ENCODE data around the gene RBP3.

Gene RBP3
- 0 reads per million in 2 experiments for total RNA-seq

- no peak for DNase-seq (ENCODE audit: low read depth)
Observed at GRCh38 chr10:47348138-47348651, at the start of gene RBP3. RBP3 (plus strand) TSS chr10:47348363; CDS start chr10:47348485, 122 bp downstream.

- no peak for DNase-seq (ENCODE audit: low read depth)
Observed at GRCh38 chr10:47298715-47299114, 49.4 kb upstream of the RBP3 start.

- DNase-seq (ENCODE audit: low read depth): no peak
Observed at GRCh38 chr10:47299611-47300428, 48.3 kb upstream of the RBP3 start, which contains the start of gene GDF10. GDF10 (plus strand) TSS chr10:47300197; CDS start chr10:47300652, 455 bp downstream.

GRCh38 chr10:47300429-47300931, 47.7 kb upstream of the RBP3 start:
- DNase-seq (ENCODE audit: low read depth): no peak

GRCh38 chr10:47301833-47302232, 46.3 kb upstream of the RBP3 start:
- no peak for DNase-seq (ENCODE audit: low read depth)

GRCh38 chr10:47303105-47303504, 45.1 kb upstream of the RBP3 start:
- no peak for DNase-seq (ENCODE audit: low read depth)

- DNase-seq (ENCODE audit: low read depth): no peak
Observed at GRCh38 chr10:47303866-47304265, 44.3 kb upstream of the RBP3 start.

- DNase-seq (ENCODE audit: low read depth): no peak
Observed at GRCh38 chr10:47305566-47305965, 42.6 kb upstream of the RBP3 start.

GRCh38 chr10:47306387-47307210, 41.6 kb upstream of the RBP3 start:
- DNase-seq (ENCODE audit: low read depth): no peak

- no peak for DNase-seq (ENCODE audit: low read depth)
Observed at GRCh38 chr10:47307381-47307780, 40.8 kb upstream of the RBP3 start.

GRCh38 chr10:47308775-47309174, 39.4 kb upstream of the RBP3 start:
- no peak for DNase-seq (ENCODE audit: low read depth)

GRCh38 chr10:47309408-47310089, 38.6 kb upstream of the RBP3 start:
- no peak for DNase-seq (ENCODE audit: low read depth)

GRCh38 chr10:47310090-47310505, 38.1 kb upstream of the RBP3 start:
- no peak for DNase-seq (ENCODE audit: low read depth)

- DNase-seq (ENCODE audit: low read depth): peak; percentile 42
Observed at GRCh38 chr10:47311193-47311931, 36.8 kb upstream of the RBP3 start.

- DNase-seq (ENCODE audit: low read depth): peak; percentile 79
Observed at GRCh38 chr10:47311932-47312662, 36.1 kb upstream of the RBP3 start.

GRCh38 chr10:47312663-47312995, 35.5 kb upstream of the RBP3 start:
- no peak for DNase-seq (ENCODE audit: low read depth)

GRCh38 chr10:47314416-47314970, 33.7 kb upstream of the RBP3 start:
- DNase-seq (ENCODE audit: low read depth): no peak

GRCh38 chr10:47315421-47315820, 32.7 kb upstream of the RBP3 start:
- DNase-seq (ENCODE audit: low read depth): no peak

GRCh38 chr10:47316131-47316530, 32.0 kb upstream of the RBP3 start:
- DNase-seq (ENCODE audit: low read depth): no peak

- DNase-seq (ENCODE audit: low read depth): no peak
Observed at GRCh38 chr10:47317251-47317650, 30.9 kb upstream of the RBP3 start.

Data from T follicular helper cell (primary cell).